ENCODE data around the gene HIC1.

DNA sequence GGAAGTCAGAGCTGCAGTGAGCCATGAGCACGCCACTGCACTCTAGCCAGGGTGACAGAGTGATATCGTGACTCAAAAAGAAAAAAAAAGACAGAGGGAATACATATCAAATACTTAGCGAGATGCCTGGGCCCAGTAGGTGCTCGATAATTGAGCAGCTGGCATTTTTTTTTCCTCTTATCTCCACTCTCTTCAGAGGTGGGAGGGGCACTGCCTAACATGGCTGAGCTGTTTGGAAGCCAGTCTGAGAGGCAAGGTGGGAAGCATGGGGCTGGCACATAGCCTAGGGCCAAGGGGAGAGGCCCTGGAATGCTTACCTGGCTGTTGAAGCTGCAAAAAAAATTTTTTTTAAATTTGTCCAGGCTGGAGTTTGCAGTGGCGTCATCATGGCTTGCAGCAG lies 38.4 kb downstream of the HIC1 start:
- TF ChIP-seq CTCF (IDR thresholded peaks at IDR 0.05) (no peak), POLR2A (IDR thresholded peaks at IDR 0.05) (no peak), EP300 (IDR thresholded peaks at IDR 0.05) (no peak)

Measured in gastroesophageal sphincter (tissue), 3 donors.